Neural progenitor cell (in vitro differentiated cells): ENCODE data around the gene NUTM1. TPM values are rescaled to one million over a fixed set of nuclear protein-coding genes. Genes with fewer than 3 reads are reported as not detected.
"Not testable (repeated sequence)": the region's sequence is repeated elsewhere in the genome, so short reads cannot be mapped to it uniquely, and the experiment has no call there.

Source experiments
- DNase-seq: peaks from one replicate; pipeline ENCODE4 v3.0.0-alpha.2; 2016; ENCODE audit warnings: low spot score
- H2AFZ ChIP-seq: fragments of 200-600 bp; sonication (generic); replicated peaks from 2 replicates; pipeline ENCODE4 v1.6.1; 2016; ENCODE audit warnings: antibody characterized with exemption
- H3F3A ChIP-seq: fragments of 200-600 bp; sonication (generic); 2 replicates; pipeline ENCODE4 v1.6.1; 2016; ENCODE audit warnings: antibody characterized with exemption, low read depth
- H3K27ac ChIP-seq: fragments of 200-600 bp; sonication (generic); 2 replicates; pipeline ENCODE4 v1.5.1; 2016; ENCODE audit warnings: mild to moderate bottlenecking
- H3K27me3 ChIP-seq: fragments of 200-600 bp; sonication (generic); 2 replicates; pipeline ENCODE4 v1.6.1; 2016; ENCODE audit warnings: mild to moderate bottlenecking, moderate library complexity
- H3K36me3 ChIP-seq: fragments of 200-600 bp; sonication (generic); 2 replicates; pipeline ENCODE4 v1.5.1; 2016
- H3K4me1 ChIP-seq: fragments of 200-600 bp; sonication (generic); 2 replicates; pipeline ENCODE4 v1.6.1; 2016; ENCODE audit warnings: mixed run types
- H3K4me2 ChIP-seq: fragments of 200-600 bp; sonication (generic); 2 replicates; pipeline ENCODE4 v1.6.1; 2016
- H3K4me3 ChIP-seq: fragments of 200-600 bp; sonication (generic); 2 replicates; pipeline ENCODE4 v1.5.1; 2016
- H3K79me2 ChIP-seq: fragments of 200-600 bp; sonication (generic); 2 replicates; pipeline ENCODE4 v1.6.1; 2016; ENCODE audit warnings: low read depth
- H3K9ac ChIP-seq: fragments of 200-600 bp; sonication (generic); 2 replicates; pipeline ENCODE4 v1.6.1; 2016
- H3K9me3 ChIP-seq: fragments of 200-600 bp; sonication (generic); 2 replicates; pipeline ENCODE4 v1.5.1; 2016; ENCODE audit warnings: low read depth
- H4K20me1 ChIP-seq: fragments of 200-600 bp; sonication (generic); 2 replicates; pipeline ENCODE4 v1.6.1; 2016; ENCODE audit warnings: low read depth
- H3K27ac Mint-ChIP-seq: 3 replicates; pipeline ENCODE4 v1.8.0; 2021; ENCODE audit warnings: mixed read lengths
- H3K27me3 Mint-ChIP-seq: 2 replicates; pipeline ENCODE4 v1.8.0; 2022; ENCODE audit warnings: low read depth, mild to moderate bottlenecking, inconsistent platforms, moderate library complexity, mixed read lengths; ENCODE audit not compliant: insufficient read depth
- H3K36me3 Mint-ChIP-seq: 3 replicates; pipeline ENCODE4 v1.8.0; 2021; ENCODE audit warnings: mixed read lengths
- H3K4me1 Mint-ChIP-seq: 3 replicates; pipeline ENCODE4 v1.8.0; 2021; ENCODE audit warnings: mixed read lengths
- H3K4me3 Mint-ChIP-seq: 3 replicates; pipeline ENCODE4 v1.8.0; 2021; ENCODE audit warnings: mild to moderate bottlenecking, moderate library complexity, mixed read lengths
- H3K9me3 Mint-ChIP-seq: 3 replicates; pipeline ENCODE4 v1.8.0; 2020; ENCODE audit warnings: mixed read lengths
- microRNA counts: library from miRNA; unstranded; fragments of <30 nt; microRNA quantifications from one replicate; lab custom pipeline; 2016
- microRNA-seq: library from miRNA; unstranded; fragments of <30 nt; microRNA quantifications from one replicate; pipeline ENCODE4, GENCODE V29; 2016
- small RNA-seq: library from RNA; depleted of rRNA; stranded (forward); fragments of <200 nt; gene quantifications from one replicate; pipeline ENCODE3, GENCODE V24; 2015
- total RNA-seq: library from RNA; depleted of rRNA; stranded (reverse); fragments of >200 nt; gene quantifications from 2 replicates; pipeline ENCODE4 v1.2.3, GENCODE V29; 2015; ENCODE audit warnings: low replicate concordance

Gene NUTM1
- total RNA-seq, 1 donor from 2014 or later = not detected

DNA sequence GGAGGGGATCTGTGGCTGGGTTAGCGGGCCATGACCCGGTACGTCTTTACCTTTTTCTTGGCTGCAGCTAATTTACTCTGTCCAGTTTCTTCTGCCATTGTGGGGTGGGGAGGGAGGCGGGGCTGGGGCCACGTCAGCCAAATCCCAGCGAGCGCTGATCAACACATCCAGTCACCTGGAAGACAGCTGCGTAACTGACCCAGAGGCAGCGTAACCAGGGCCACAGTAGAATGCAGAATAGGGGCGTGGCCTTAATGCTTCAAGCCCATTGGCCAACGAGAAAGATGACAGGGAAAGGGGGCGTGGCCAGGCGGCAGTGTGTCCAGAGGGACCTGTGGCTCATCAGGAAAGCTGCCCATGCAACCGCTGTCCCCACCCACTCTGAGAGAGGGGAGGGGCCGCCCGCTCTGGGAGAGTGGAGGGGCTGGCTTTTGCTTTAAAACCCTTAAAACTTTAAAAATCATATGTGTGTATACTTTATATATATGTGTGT is 46.5 kb downstream of the NUTM1 start:
- H3K27me3 Mint-ChIP-seq, H3K4me1 Mint-ChIP-seq, H3K4me3 ChIP-seq, DNase-seq, H3K4me2 ChIP-seq, H3K9me3 ChIP-seq, H3K4me1 ChIP-seq, H3K4me3 Mint-ChIP-seq, H3K27ac ChIP-seq, H2AFZ ChIP-seq, H3F3A ChIP-seq, H3K27me3 ChIP-seq, H3K9me3 Mint-ChIP-seq, H3K36me3 ChIP-seq, H3K9ac ChIP-seq, H3K36me3 Mint-ChIP-seq, H3K79me2 ChIP-seq, H4K20me1 ChIP-seq, H3K27ac Mint-ChIP-seq: not testable (repeated sequence)

DNA sequence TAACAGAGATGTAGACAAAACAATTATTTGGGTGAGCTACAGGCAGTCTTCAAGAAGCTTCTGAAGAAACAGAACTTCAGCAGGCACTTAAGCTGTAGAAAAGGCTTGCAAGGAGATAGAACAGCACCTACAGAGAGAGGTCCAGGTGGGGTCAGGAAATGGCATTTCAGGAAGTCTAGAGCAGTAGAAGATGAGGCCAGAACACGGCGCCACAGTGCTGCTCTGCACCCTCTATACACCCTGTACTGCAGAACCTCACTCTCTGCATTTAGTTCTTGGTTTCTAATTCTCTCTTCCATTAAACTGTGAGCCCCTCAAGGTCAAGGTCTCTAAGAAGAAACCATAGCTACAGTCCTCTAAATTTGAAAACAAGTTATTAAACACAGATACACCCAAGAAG is 49.9 kb downstream of the NUTM1 start:
- not testable (repeated sequence) for H3K9ac ChIP-seq, H3K27ac Mint-ChIP-seq, H3K27me3 ChIP-seq, H3K27ac ChIP-seq, H3K9me3 ChIP-seq, H3K4me3 Mint-ChIP-seq, H3K36me3 Mint-ChIP-seq, H3K79me2 ChIP-seq, H3K4me1 ChIP-seq, H4K20me1 ChIP-seq, H2AFZ ChIP-seq, H3K27me3 Mint-ChIP-seq, H3K4me3 ChIP-seq, H3K9me3 Mint-ChIP-seq, H3K36me3 ChIP-seq, H3K4me1 Mint-ChIP-seq, H3F3A ChIP-seq, DNase-seq, H3K4me2 ChIP-seq

DNA sequence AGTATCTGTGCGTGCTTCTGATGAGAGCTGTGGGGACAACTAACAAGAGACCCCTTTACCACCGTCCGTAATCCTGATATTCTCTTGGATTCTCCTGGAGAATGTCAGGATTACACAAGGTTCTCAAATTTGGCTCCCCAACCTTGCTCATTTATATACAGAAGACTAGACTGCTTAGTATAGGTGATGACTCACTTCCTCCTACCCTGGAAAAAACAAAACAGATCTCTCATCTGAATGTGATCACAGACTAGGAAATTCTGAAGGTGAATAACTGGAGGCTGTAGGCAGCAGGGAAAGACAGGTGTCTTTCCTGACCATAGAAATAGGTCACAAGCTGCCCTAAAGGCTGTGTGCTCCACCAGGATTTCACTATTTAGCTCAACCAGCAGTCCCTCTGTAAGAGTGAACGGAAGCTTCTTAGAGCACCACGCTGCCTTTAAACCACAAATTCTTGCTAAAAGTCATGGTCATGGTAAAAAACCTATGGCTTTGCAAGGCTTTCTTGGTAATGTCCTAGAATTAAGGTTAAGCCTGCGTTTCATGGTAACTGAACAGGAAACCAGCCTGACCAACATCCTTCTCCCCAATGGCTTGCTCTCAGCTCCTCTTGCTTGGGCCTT is 54.6 kb downstream of the NUTM1 start:
- H3K4me2 ChIP-seq, H4K20me1 ChIP-seq, H3K27me3 ChIP-seq, H3K4me1 ChIP-seq, H3F3A ChIP-seq, H3K79me2 ChIP-seq, H3K36me3 ChIP-seq, H3K4me1 Mint-ChIP-seq, DNase-seq, H3K27me3 Mint-ChIP-seq, H2AFZ ChIP-seq, H3K4me3 Mint-ChIP-seq, H3K9me3 Mint-ChIP-seq, H3K36me3 Mint-ChIP-seq, H3K27ac ChIP-seq, H3K9ac ChIP-seq, H3K27ac Mint-ChIP-seq, H3K9me3 ChIP-seq, H3K4me3 ChIP-seq: not testable (repeated sequence)

DNA sequence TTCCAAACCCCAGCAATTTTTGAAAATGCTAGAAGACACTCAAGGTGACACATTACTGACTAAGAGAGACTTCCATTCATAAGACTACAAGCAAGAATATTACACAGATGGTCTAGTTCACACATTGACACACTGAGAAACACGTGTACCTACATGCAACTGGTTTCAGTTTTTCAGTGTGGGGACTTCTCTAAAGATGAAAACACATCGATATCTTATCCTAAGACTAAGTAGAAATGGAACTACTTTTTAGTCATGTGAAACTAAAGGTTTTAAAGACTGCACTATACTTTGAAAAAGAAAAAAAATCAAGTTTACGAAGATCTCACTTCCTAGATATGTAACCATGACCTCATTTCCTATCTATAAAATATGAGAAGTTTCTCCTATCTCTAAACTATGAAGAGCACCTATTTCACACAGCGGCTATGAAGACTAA is 60.1 kb downstream of the NUTM1 start:
- not testable (repeated sequence) for H3K36me3 Mint-ChIP-seq, H3K9me3 Mint-ChIP-seq, H3K4me2 ChIP-seq, H3K27me3 ChIP-seq, H3K27ac ChIP-seq, H3K36me3 ChIP-seq, DNase-seq, H3K4me3 Mint-ChIP-seq, H3F3A ChIP-seq, H3K9ac ChIP-seq, H3K27me3 Mint-ChIP-seq, H3K27ac Mint-ChIP-seq, H3K4me1 ChIP-seq, H2AFZ ChIP-seq, H4K20me1 ChIP-seq, H3K4me1 Mint-ChIP-seq, H3K9me3 ChIP-seq, H3K4me3 ChIP-seq, H3K79me2 ChIP-seq

DNA sequence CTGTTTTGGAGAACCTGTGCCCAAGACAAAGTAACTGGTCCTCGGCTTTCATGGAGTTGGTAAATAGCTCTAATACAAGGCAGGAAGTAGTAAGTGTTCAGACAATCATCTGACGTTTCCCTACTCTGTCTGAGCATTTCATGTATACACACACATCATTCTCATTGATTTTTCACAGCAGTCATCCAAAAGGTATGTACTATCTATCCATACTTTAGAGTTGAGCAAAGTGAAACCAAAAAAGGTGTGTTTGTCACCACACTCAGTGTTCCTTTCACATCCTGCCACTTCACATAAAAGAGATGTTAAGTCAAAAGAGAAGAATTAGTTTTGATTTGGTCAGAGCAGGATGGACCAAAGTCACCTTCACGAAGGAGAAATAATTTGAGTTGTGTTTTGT is 60.8 kb downstream of the NUTM1 start:
- not testable (repeated sequence) for H3K4me1 ChIP-seq, H3K27me3 Mint-ChIP-seq

More for the DNA sequence above, 60.8 kb downstream of the NUTM1 start:
- not testable (repeated sequence) for H3K27ac Mint-ChIP-seq, H3K9me3 ChIP-seq, H3K9me3 Mint-ChIP-seq, H2AFZ ChIP-seq, H3F3A ChIP-seq, H3K36me3 ChIP-seq, H3K9ac ChIP-seq, H3K4me3 Mint-ChIP-seq, H3K79me2 ChIP-seq, H3K36me3 Mint-ChIP-seq, DNase-seq, H3K4me1 Mint-ChIP-seq, H3K27me3 ChIP-seq, H3K27ac ChIP-seq, H4K20me1 ChIP-seq, H3K4me2 ChIP-seq, H3K4me3 ChIP-seq

MicroRNA genes within 50 kb of the gene (microRNA counts, 767-probe panel; counts per million panel counts)
- microRNA hsa-miR-1233 (lab: Ali Mortazavi, UCI) = 460 counts per million, percentile 90 among the panel's probes with 10 or more counts

Small RNA genes lying within 50 kb of the gene (microRNA-seq; reads per million reads assigned to microRNA genes)
- not detected for gene MIR1233-1

Small RNA genes lying within 50 kb of the gene (small RNA-seq; reads per million reads assigned to genes)
- gene MIR1233-1 (not detected), gene RF00019 (not detected)

Other genes with a start within 250 kb of the NUTM1 start
- 18.6 and 25.6 TPM in 2 replicates for gene EMC7, start 241.5 kb upstream of the NUTM1 start, total RNA-seq
- 0.93 and 1.7 TPM in 2 replicates for gene PGBD4, start 241.2 kb upstream of the NUTM1 start, total RNA-seq
- 124 and 178 TPM in 2 replicates for gene KATNBL1, start 133.2 kb upstream of the NUTM1 start, total RNA-seq
- gene EMC4, start 118.3 kb upstream of the NUTM1 start, total RNA-seq = 139 and 173 TPM in 2 replicates
- 16.0 and 17.7 TPM in 2 replicates for gene SLC12A6, start 5.5 kb upstream of the NUTM1 start, total RNA-seq
- gene NOP10, start 179 bp upstream of the NUTM1 start, total RNA-seq = 123 and 151 TPM in 2 replicates
- 35.1 and 47.1 TPM in 2 replicates for gene LPCAT4, start 23.9 kb downstream of the NUTM1 start, total RNA-seq
- 79.7 and 97.4 TPM in 2 replicates for gene GOLGA8A, start 94.5 kb downstream of the NUTM1 start, total RNA-seq
- 83.1 and 85.4 TPM in 2 replicates for gene GOLGA8B, start 240.3 kb downstream of the NUTM1 start, total RNA-seq